ENCODE measurements around the gene DDIT3.

DDIT3 gene

DNA sequence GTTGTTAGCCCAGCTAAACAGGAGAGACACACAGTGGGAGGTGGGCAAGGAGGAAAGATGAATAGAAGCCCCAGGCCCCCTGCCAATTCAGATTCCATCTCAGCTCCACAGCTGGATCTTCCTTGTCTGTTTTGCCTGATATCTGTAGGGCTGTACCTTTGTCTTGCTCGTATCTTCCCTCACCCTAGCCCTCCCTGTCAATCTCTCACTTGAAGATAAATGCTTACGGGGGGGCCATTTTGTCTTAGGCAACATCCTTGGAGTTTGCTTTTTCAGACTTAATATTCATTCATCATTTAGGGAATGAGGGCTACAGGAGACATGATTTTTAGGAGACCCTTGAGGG lies 32.0 kb upstream of the DDIT3 start:
- no peaks in the 10 kb centered on the region for H3K27me3 ChIP-seq
- H3K4me3 ChIP-seq (ENCODE audit: low read depth, low read length): peak overlapping the region; percentile 15
- H3K9me3 ChIP-seq: no peaks in the 10 kb centered on the region
- peaks cover 19% of the 10 kb centered on the region for H3K4me1 ChIP-seq
- TF ChIP-seq CTCF (IDR thresholded peaks at IDR 0.05; ENCODE audit: low read depth, low read length): no peak
- no peaks in the 10 kb centered on the region for H3K36me3 ChIP-seq
- DNase-seq: no peak

DNA sequence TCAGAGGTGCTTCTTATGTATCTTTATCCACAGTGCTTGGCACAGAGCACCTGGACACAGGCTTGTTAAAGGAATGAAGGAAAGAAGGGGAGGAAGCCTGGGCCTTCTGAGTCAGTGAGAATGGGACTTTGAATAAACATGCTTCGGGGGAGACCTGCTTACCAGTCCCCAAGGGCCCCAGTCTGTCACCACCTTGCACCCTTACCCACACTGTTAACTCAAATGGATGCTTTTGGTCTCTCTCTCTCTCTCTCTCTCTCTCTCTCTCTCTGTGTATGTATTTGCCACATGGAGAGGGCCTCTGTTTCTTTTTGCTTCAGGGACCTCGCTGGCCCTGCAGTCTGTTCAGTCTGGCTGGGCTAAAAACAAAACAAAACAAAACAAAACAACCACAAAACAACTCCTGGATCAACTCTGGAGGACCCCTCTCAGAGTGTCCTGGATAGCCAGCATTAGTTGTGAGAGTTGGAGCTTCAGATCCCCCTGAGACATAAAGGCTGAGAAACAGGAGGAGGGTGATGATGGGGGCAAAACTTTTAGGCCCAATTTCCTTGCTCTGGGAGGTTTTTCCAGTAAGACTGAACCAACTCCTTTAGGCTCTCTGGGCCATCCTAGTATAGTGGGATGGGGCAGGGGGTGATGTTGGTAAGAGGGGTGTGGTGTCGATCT lies 31.5 kb upstream of the DDIT3 start:
- Histone ChIP-seq H3K9me3 (no peaks in the 10 kb centered on the region), H3K4me3 (ENCODE audit: low read depth, low read length) (peak overlapping the region; percentile 15; the same call in 1 of the 2 replicates), H3K4me1 (peaks cover 19% of the 10 kb centered on the region), H3K27me3 (no peaks in the 10 kb centered on the region), H3K36me3 (no peaks in the 10 kb centered on the region)
- no peak for DNase-seq
- no peak for TF ChIP-seq CTCF (IDR thresholded peaks at IDR 0.05; ENCODE audit: low read depth, low read length)

DNA sequence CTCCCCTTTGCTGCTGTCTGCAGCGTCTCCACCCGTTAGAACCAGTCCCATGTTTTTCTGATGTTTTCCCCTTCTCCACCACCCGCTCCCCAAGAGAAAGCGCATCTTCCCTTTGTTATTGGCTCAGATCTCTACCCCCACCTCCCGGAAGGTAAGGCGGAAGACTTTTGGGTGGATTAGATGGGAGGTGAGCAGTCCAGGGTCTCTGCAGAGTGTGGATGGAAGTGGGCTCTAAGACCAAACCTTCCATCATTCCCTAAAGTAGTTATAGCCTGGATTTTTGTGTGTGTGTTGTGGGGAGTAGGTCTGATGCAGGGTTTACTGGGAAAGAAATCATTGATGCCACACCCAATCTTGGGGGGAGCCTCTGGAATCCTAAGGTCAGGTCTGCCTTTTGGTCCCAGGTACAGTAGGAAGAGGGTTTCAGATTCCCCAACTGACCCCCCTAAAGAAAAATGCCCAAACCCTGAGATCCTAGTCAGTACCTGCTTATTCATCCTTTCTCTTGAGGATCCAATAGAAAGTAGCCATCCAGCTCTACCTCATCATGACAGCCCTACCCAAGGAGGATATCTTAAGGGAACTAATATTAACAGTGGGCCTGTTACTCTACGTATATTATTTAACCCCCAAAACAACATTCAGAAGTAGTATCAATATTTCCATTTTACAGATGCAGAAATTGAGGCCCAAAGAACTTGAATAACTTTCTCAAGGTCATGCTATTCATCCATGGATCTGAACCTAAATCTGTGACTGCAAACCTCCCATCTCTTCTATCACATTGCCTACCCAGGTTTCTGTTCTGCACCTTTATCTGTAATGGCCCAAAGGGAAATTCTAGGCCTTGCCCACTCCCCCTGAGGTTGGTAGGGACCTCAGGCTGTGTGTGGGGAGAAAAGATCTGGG lies 30.6 kb upstream of the DDIT3 start:
- Histone ChIP-seq H3K4me3 (ENCODE audit: low read depth, low read length) (peak overlapping the region; percentile 89), H3K4me1 (peaks cover 19% of the 10 kb centered on the region), H3K27me3 (no peaks in the 10 kb centered on the region), H3K36me3 (no peaks in the 10 kb centered on the region), H3K9me3 (no peaks in the 10 kb centered on the region)
- DNase-seq: no peak
- TF ChIP-seq CTCF (IDR thresholded peaks at IDR 0.05; ENCODE audit: low read depth, low read length): no peak

DNA sequence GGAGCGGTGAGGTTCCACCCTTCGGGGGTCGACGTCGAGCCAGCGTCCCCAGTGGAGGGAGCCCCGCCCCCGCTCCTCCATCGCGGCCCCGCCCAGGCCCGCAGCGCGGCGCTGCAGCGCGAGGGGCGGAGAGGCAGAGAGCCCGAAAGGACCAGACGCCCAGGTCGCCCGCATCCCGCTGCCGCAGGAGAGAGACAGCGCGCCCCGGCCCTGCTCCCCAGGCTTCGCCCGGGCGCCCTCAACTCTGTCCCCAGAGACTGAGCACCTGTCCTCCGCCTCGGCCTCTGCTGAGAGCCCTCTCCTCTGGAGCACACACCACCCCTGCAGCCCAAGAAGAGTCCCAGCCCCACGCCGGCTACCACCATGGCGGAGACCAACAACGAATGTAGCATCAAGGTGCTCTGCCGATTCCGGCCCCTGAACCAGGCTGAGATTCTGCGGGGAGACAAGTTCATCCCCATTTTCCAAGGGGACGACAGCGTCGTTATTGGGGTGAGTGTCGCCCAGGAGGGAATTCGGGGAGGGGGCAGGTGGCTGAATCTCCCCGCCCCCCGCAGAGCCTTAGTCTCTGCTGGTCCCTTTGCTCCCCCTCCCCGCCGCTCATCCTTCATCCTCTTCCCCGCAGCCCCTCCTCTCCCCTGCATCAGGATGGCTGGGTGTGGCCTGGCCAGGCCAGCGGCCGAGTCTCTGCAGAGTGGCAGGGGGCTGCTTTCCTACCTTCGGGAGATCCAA lies 29.8 kb upstream of the DDIT3 start, which contains the start of gene KIF5A:
TSS of gene KIF5A (plus strand) at position 136 of the 732 bp plus-strand sequence. CDS start at position 364, 228 bp downstream.
- Histone ChIP-seq H3K27me3 (no peaks in the 10 kb centered on the region), H3K9me3 (no peaks in the 10 kb centered on the region), H3K4me3 (ENCODE audit: low read depth, low read length) (peak within 1 kb of the TSS; percentile 89), H3K36me3 (no peaks in the 10 kb centered on the region; the same call in 1 of the 2 replicates), H3K4me1 (peaks cover 19% of the 10 kb centered on the region)
- DNase-seq: peak; percentile 83
- 0 out of 2 replicates have a peak, but pooled peaks have one; percentile 18 for TF ChIP-seq CTCF (IDR thresholded peaks at IDR 0.05; ENCODE audit: low read depth, low read length)

- DNase-seq: no peak
- Histone ChIP-seq H3K4me1 (peaks cover 19% of the 10 kb centered on the region), H3K4me3 (ENCODE audit: low read depth, low read length) (peak overlapping the region; percentile 89)
Observed at GRCh38 chr12:57549203-57549908, 29.0 kb upstream of the DDIT3 start.

More at GRCh38 chr12:57549203-57549908, 29.0 kb upstream of the DDIT3 start:
- TF ChIP-seq CTCF (IDR thresholded peaks at IDR 0.05; ENCODE audit: low read depth, low read length): no peak
- Histone ChIP-seq H3K9me3 (no peaks in the 10 kb centered on the region), H3K36me3 (no peaks in the 10 kb centered on the region; the same call in 1 of the 2 replicates), H3K27me3 (no peaks in the 10 kb centered on the region)

All from BE2C (cell line).